IPS-20b (cell line): ENCODE measurements around the gene CATSPERZ.

Experiments used
- H3K27ac ChIP-seq: one replicate; pipeline ENCODE4 v1.5.1; 2013; ENCODE audit warnings: low read length
- H3K27me3 ChIP-seq: 2 replicates; pipeline ENCODE4 v1.6.1; 2013; ENCODE audit warnings: mild to moderate bottlenecking, low read length, inconsistent platforms; ENCODE audit not compliant: insufficient read depth
- H3K36me3 ChIP-seq: 2 replicates; pipeline ENCODE4 v1.6.1; 2013; ENCODE audit warnings: low read depth, mild to moderate bottlenecking, inconsistent platforms, low read length, moderate library complexity; ENCODE audit not compliant: insufficient read depth
- H3K4me1 ChIP-seq: 2 replicates; pipeline ENCODE4 v1.6.1; 2013; ENCODE audit warnings: mild to moderate bottlenecking, control low read depth, inconsistent platforms, low read length, moderate library complexity; ENCODE audit not compliant: insufficient read depth
- H3K4me3 ChIP-seq: 2 replicates; pipeline ENCODE4 v1.5.1; 2013; ENCODE audit warnings: mild to moderate bottlenecking, low read length, inconsistent platforms
- H3K9ac ChIP-seq: 2 replicates; pipeline ENCODE4 v1.6.1; 2013; ENCODE audit warnings: low read depth, mild to moderate bottlenecking, inconsistent platforms, low read length, moderate library complexity
- H3K9me3 ChIP-seq: 2 replicates; pipeline ENCODE4 v1.6.1; 2013; ENCODE audit warnings: mild to moderate bottlenecking, low read depth, low read length, inconsistent platforms; ENCODE audit not compliant: insufficient read depth

CATSPERZ gene

GRCh38 chr11:64290352-64291261, 9.6 kb upstream of the CATSPERZ start:
- H3K4me1 ChIP-seq: no peaks in the 10 kb centered on the region
- no peaks in the 10 kb centered on the region for H3K36me3 ChIP-seq
- peak overlapping the region; percentile 51; the same call in 1 of the 2 replicates for H3K4me3 ChIP-seq
- peaks cover 79% of the 10 kb centered on the region for H3K27me3 ChIP-seq
- no peaks in the 10 kb centered on the region for H3K9me3 ChIP-seq
- no peak overlapping the region for H3K9ac ChIP-seq
- H3K27ac ChIP-seq: no peak overlapping the region

GRCh38 chr11:64291262-64291751, 8.9 kb upstream of the CATSPERZ start, which contains the start of gene KCNK4:
TSS of gene KCNK4 (plus strand) at chr11:64291302. CDS start at chr11:64293019, 1,717 bp downstream.
- no peak within 1 kb of the TSS for H3K27ac ChIP-seq
- no peak within 1 kb of the TSS for H3K9ac ChIP-seq
- no peaks in the 10 kb centered on the region for H3K9me3 ChIP-seq
- H3K4me1 ChIP-seq: no peaks in the 10 kb centered on the region
- peaks cover 86% of the 10 kb centered on the region for H3K27me3 ChIP-seq
- H3K4me3 ChIP-seq: peak within 1 kb of the TSS; percentile 51; the same call in 1 of the 2 replicates
- H3K36me3 ChIP-seq: no peaks in the 10 kb centered on the region

DNA sequence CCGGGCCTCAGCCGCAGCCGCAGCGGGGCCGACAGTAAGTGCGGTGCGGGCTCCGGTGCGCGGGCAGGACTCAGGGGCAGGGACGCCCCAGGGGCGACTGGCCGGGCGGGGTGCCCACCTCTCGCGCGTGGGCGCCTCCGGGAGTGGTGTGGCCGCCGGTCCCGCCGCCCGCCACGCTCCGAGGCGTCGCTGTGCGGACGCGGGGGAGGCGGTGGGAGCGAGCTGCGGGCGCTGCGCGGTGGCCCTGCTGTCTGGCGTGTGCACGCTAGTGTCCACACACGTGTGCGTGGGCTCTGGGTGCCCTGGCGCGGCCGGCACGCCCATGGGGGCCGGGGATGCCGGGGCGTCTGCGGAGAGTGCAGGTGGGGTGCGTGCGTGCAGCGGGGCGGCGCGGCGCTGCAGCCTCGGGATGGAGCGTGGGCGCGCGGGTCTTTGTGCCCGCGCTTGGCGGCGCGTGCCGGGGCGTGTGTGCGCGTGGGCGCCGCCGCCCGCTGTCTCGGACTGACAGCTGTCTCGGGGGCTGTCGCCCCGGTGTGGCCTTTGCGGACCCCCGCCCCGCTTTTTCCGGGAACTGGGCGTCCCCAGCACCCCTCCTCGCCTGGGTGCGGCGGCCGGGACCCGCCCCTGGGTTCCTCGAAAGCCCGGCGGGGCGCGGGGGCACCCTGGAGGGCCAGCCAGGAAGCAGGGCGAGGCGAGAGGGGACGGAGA, 8.3 kb upstream of the CATSPERZ start:
- Histone ChIP-seq H3K4me1 (no peaks in the 10 kb centered on the region), H3K36me3 (no peaks in the 10 kb centered on the region), H3K9ac (no peak overlapping the region), H3K27ac (no peak overlapping the region), H3K9me3 (no peaks in the 10 kb centered on the region), H3K27me3 (peaks cover 88% of the 10 kb centered on the region), H3K4me3 (peak overlapping the region; percentile 51; the same call in 1 of the 2 replicates)

GRCh38 chr11:64292460-64293254, 7.5 kb upstream of the CATSPERZ start:
- Histone ChIP-seq H3K4me1 (no peaks in the 10 kb centered on the region), H3K9ac (no peak overlapping the region), H3K27ac (no peak overlapping the region), H3K36me3 (no peaks in the 10 kb centered on the region), H3K27me3 (peaks cover 90% of the 10 kb centered on the region), H3K4me3 (no peak overlapping the region), H3K9me3 (no peaks in the 10 kb centered on the region)

- no peaks in the 10 kb centered on the region for H3K9me3 ChIP-seq
- H3K4me1 ChIP-seq: no peaks in the 10 kb centered on the region
- H3K27ac ChIP-seq: no peak overlapping the region
- no peak overlapping the region for H3K4me3 ChIP-seq
- H3K36me3 ChIP-seq: no peaks in the 10 kb centered on the region
- no peak overlapping the region for H3K9ac ChIP-seq
- peaks cover 100% of the 10 kb centered on the region for H3K27me3 ChIP-seq
Observed at GRCh38 chr11:64294774-64295173, 5.4 kb upstream of the CATSPERZ start.

GRCh38 chr11:64295760-64296159, 4.4 kb upstream of the CATSPERZ start:
- H3K9me3 ChIP-seq: no peaks in the 10 kb centered on the region
- no peaks in the 10 kb centered on the region for H3K36me3 ChIP-seq
- no peak overlapping the region for H3K27ac ChIP-seq
- H3K9ac ChIP-seq: no peak overlapping the region
- peaks cover 100% of the 10 kb centered on the region for H3K27me3 ChIP-seq
- no peak overlapping the region for H3K4me3 ChIP-seq
- H3K4me1 ChIP-seq: no peaks in the 10 kb centered on the region; the same call in 1 of the 2 replicates

GRCh38 chr11:64296236-64296635, 3.9 kb upstream of the CATSPERZ start:
- Histone ChIP-seq H3K9me3 (no peaks in the 10 kb centered on the region), H3K4me3 (no peak overlapping the region), H3K27me3 (peaks cover 100% of the 10 kb centered on the region), H3K9ac (no peak overlapping the region), H3K36me3 (no peaks in the 10 kb centered on the region), H3K27ac (no peak overlapping the region), H3K4me1 (no peaks in the 10 kb centered on the region; the same call in 1 of the 2 replicates)

- peaks cover 100% of the 10 kb centered on the region for H3K27me3 ChIP-seq
- no peaks in the 10 kb centered on the region for H3K9me3 ChIP-seq
- H3K36me3 ChIP-seq: no peaks in the 10 kb centered on the region
- H3K9ac ChIP-seq: no peak overlapping the region
- no peak overlapping the region for H3K27ac ChIP-seq
- peak overlapping the region; percentile 26; the same call in 1 of the 2 replicates for H3K4me3 ChIP-seq
- no peaks in the 10 kb centered on the region; the same call in 1 of the 2 replicates for H3K4me1 ChIP-seq
Observed at GRCh38 chr11:64296830-64297698, 3.1 kb upstream of the CATSPERZ start.

- no peaks in the 10 kb centered on the region; the same call in 1 of the 2 replicates for H3K4me1 ChIP-seq
- H3K27me3 ChIP-seq: peaks cover 93% of the 10 kb centered on the region
- H3K4me3 ChIP-seq: no peak overlapping the region
- no peak overlapping the region for H3K27ac ChIP-seq
- no peaks in the 10 kb centered on the region for H3K9me3 ChIP-seq
- no peaks in the 10 kb centered on the region for H3K36me3 ChIP-seq
- H3K9ac ChIP-seq: no peak overlapping the region
Observed at GRCh38 chr11:64297699-64298358, 2.3 kb upstream of the CATSPERZ start.
